DOHH2 (cell line): ENCODE data around the gene MRTFA.

Experiments
- H3F3A ChIP-seq: fragments of 200-600 bp; sonication (generic), shearing (Covaris generic); 2 replicates; pipeline ENCODE4 v1.6.0; 2016; ENCODE audit warnings: antibody characterized with exemption, mild to moderate bottlenecking; ENCODE audit not compliant: control insufficient read depth, insufficient read depth
- H3K27ac ChIP-seq: fragments of 200-600 bp; sonication (generic); 2 replicates; pipeline ENCODE4 v1.5.1; 2014; ENCODE audit warnings: low read depth, mild to moderate bottlenecking, low read length, moderate library complexity
- H3K27me3 ChIP-seq: fragments of 200-600 bp; sonication (generic); 2 replicates; pipeline ENCODE4 v1.6.1; 2014; ENCODE audit warnings: mild to moderate bottlenecking, low read length, mixed read lengths; ENCODE audit not compliant: control insufficient read depth
- H3K36me3 ChIP-seq: fragments of 200-600 bp; sonication (generic); 2 replicates; pipeline ENCODE4 v1.6.1; 2014; ENCODE audit warnings: mild to moderate bottlenecking, low read length, moderate library complexity, mixed read lengths; ENCODE audit not compliant: control insufficient read depth
- H3K4me1 ChIP-seq: fragments of 200-600 bp; sonication (generic); 2 replicates; pipeline ENCODE4 v1.6.1; 2014; ENCODE audit warnings: mild to moderate bottlenecking, low read length, mixed read lengths; ENCODE audit not compliant: control insufficient read depth
- H3K4me2 ChIP-seq: fragments of 200-600 bp; sonication (generic); 2 replicates; pipeline ENCODE4 v1.6.0; 2014; ENCODE audit warnings: mild to moderate bottlenecking, low read length, moderate library complexity
- H3K4me3 ChIP-seq: fragments of 200-600 bp; sonication (generic); 2 replicates; pipeline ENCODE4 v1.5.1; 2014; ENCODE audit warnings: mild to moderate bottlenecking, low read length, mixed read lengths
- H3K79me2 ChIP-seq: fragments of 200-600 bp; sonication (generic); 2 replicates; pipeline ENCODE4 v1.6.1; 2014; ENCODE audit warnings: mild to moderate bottlenecking, low read length, mixed read lengths; ENCODE audit not compliant: control insufficient read depth
- H3K9me2 ChIP-seq: fragments of 200-600 bp; sonication (generic); replicated peaks from 2 replicates; pipeline ENCODE4 v1.6.1; 2014; ENCODE audit warnings: mild to moderate bottlenecking, low read length, mixed read lengths; ENCODE audit not compliant: control insufficient read depth
- H3K9me3 ChIP-seq: fragments of 200-600 bp; sonication (generic); 2 replicates; pipeline ENCODE4 v1.6.1; 2014; ENCODE audit warnings: antibody characterized with exemption, low read length, mixed read lengths; ENCODE audit not compliant: control insufficient read depth, insufficient read depth
- H4K20me1 ChIP-seq: fragments of 200-600 bp; sonication (generic); 2 replicates; pipeline ENCODE4 v1.6.0; 2014; ENCODE audit warnings: low read depth, mild to moderate bottlenecking, antibody characterized with exemption, low read length, moderate library complexity; ENCODE audit not compliant: control insufficient read depth, insufficient read depth
- CTCF ChIP-seq: fragments of 200-600 bp; sonication (generic); IDR thresholded peaks from one replicate; pipeline ENCODE4 v1.5.1; 2014; ENCODE audit warnings: antibody characterized with exemption, mild to moderate bottlenecking, low read depth, low read length; ENCODE audit not compliant: poor library complexity, severe bottlenecking
- EZH2phosphoT487 ChIP-seq: fragments of 200-600 bp; sonication (generic); IDR thresholded peaks from 2 replicates; pipeline ENCODE4 v1.6.1; 2017; ENCODE audit warnings: borderline replicate concordance, mild to moderate bottlenecking, antibody characterized with exemption, low read length, moderate library complexity, mixed read lengths

Gene MRTFA

GRCh38 chr22:40642316-40642715, 5.8 kb upstream of the MRTFA start:
- no peak overlapping the region for H3K27ac ChIP-seq
- H3K4me1 ChIP-seq: peaks cover 31% of the 10 kb centered on the region
- TF ChIP-seq EZH2phosphoT487 (no peak), CTCF (no peak)

GRCh38 chr22:40641269-40641668, 4.8 kb upstream of the MRTFA start:
- Histone ChIP-seq H3K4me3 (no peak overlapping the region), H3K9me2 (no peaks in the 10 kb centered on the region), H3K79me2 (peaks cover 2% of the 10 kb centered on the region), H3K4me1 (peaks cover 22% of the 10 kb centered on the region), H3K36me3 (no peaks in the 10 kb centered on the region), H3K27ac (no peak overlapping the region), H3F3A (no peaks in the 10 kb centered on the region), H4K20me1 (no peaks in the 10 kb centered on the region), H3K9me3 (no peaks in the 10 kb centered on the region), H3K4me2 (no peak overlapping the region), H3K27me3 (no peaks in the 10 kb centered on the region)
- TF ChIP-seq CTCF: no peak

More at GRCh38 chr22:40642316-40642715, 5.8 kb upstream of the MRTFA start:
- Histone ChIP-seq H4K20me1 (no peaks in the 10 kb centered on the region), H3F3A (no peaks in the 10 kb centered on the region), H3K9me2 (no peaks in the 10 kb centered on the region), H3K9me3 (no peaks in the 10 kb centered on the region), H3K4me3 (no peak overlapping the region), H3K27me3 (no peaks in the 10 kb centered on the region), H3K36me3 (no peaks in the 10 kb centered on the region), H3K4me2 (no peak overlapping the region), H3K79me2 (no peaks in the 10 kb centered on the region)

GRCh38 chr22:40638261-40638660, 1.7 kb upstream of the MRTFA start:
- H3K36me3 ChIP-seq: no peaks in the 10 kb centered on the region
- H4K20me1 ChIP-seq: peaks cover 17% of the 10 kb centered on the region; the same call in 1 of the 2 replicates
- H3K9me2 ChIP-seq: no peaks in the 10 kb centered on the region
- TF ChIP-seq EZH2phosphoT487 (no peak), CTCF (no peak)
- H3F3A ChIP-seq: no peaks in the 10 kb centered on the region
- peak overlapping the region; percentile 92 for H3K4me3 ChIP-seq
- peak overlapping the region; percentile 97 for H3K4me2 ChIP-seq
- H3K79me2 ChIP-seq: peaks cover 31% of the 10 kb centered on the region
- peaks cover 34% of the 10 kb centered on the region for H3K4me1 ChIP-seq
- no peaks in the 10 kb centered on the region for H3K9me3 ChIP-seq
- 0 out of 2 replicates have a peak overlapping the region, but pooled peaks have one; percentile 38 for H3K27ac ChIP-seq
- no peaks in the 10 kb centered on the region for H3K27me3 ChIP-seq
